CD4-positive, CD25-positive, alpha-beta regulatory T cell (primary cell): Measurements from ENCODE around the gene KRTAP20-3. TPM values are rescaled to one million over a fixed set of nuclear protein-coding genes. Genes with fewer than 3 reads are reported as not detected.

Experiments used
- ATAC-seq, 2 donors: fragments of 150-1000 bp; cut with Tn5 transposase; one replicate each; pipeline ENCODE4 v1.10.0; 2021; ENCODE audit warnings: low read depth in 2 of 2, moderate number of reproducible peaks in 2 of 2, moderate library complexity in 1 of 2
- DNase-seq, 3 donors: peaks; one replicate each; pipeline versions ENCODE4 v3.0.0 to v3.0.0-alpha.2; 2012 to 2022; ENCODE audit warnings: mixed read lengths in 1 of 3
- H3K27ac ChIP-seq: one replicate; pipeline ENCODE4 v1.7.0; 2013; ENCODE audit warnings: mild to moderate bottlenecking, low read length; ENCODE audit not compliant: insufficient read depth, poor library complexity, severe bottlenecking
- H3K27me3 ChIP-seq: one replicate; pipeline ENCODE4 v1.7.0; 2013; ENCODE audit warnings: low read length; ENCODE audit not compliant: control insufficient read depth, insufficient read depth
- H3K36me3 ChIP-seq: one replicate; pipeline ENCODE4 v1.7.0; 2013; ENCODE audit warnings: mild to moderate bottlenecking, low read length, moderate library complexity; ENCODE audit not compliant: control insufficient read depth, insufficient read depth
- H3K4me1 ChIP-seq: 2 replicates; pipeline ENCODE4 v1.7.0; 2013; ENCODE audit warnings: mild to moderate bottlenecking, low read length; ENCODE audit not compliant: insufficient read depth, control insufficient read depth, poor library complexity, severe bottlenecking
- H3K4me3 ChIP-seq: one replicate; pipeline ENCODE4 v1.7.0; 2013; ENCODE audit warnings: low read depth, mild to moderate bottlenecking, low read length, moderate library complexity
- H3K9me3 ChIP-seq, 2 experiments: 1 replicate in 1 of 2; 2 replicates in 1 of 2; pipeline ENCODE4 v1.7.0; 2013; ENCODE audit warnings: low read length in 2 of 2, mild to moderate bottlenecking in 1 of 2, moderate library complexity in 1 of 2; ENCODE audit not compliant: control insufficient read depth in 2 of 2
- H3K27ac Mint-ChIP-seq, 3 donors: one replicate each; pipeline ENCODE4 v1.8.0; 2020 to 2022; ENCODE audit warnings: mild to moderate bottlenecking in 3 of 3, mixed read lengths in 3 of 3, moderate library complexity in 2 of 3
- H3K27me3 Mint-ChIP-seq: one replicate; pipeline ENCODE4 v1.8.0; 2022; ENCODE audit warnings: mild to moderate bottlenecking, mixed read lengths
- H3K36me3 Mint-ChIP-seq: one replicate; pipeline ENCODE4 v1.8.0; 2020; ENCODE audit warnings: mixed read lengths
- H3K4me1 Mint-ChIP-seq, 4 donors: one replicate each; pipeline ENCODE4 v1.8.0; 2020 to 2022; ENCODE audit warnings: mixed read lengths in 4 of 4, mild to moderate bottlenecking in 1 of 4
- H3K4me3 Mint-ChIP-seq, 4 donors: one replicate each; pipeline ENCODE4 v1.8.0; 2020 to 2022; ENCODE audit warnings: mild to moderate bottlenecking in 4 of 4, mixed read lengths in 4 of 4, moderate library complexity in 3 of 4
- H3K9me3 Mint-ChIP-seq, 7 donors: one replicate each; pipeline ENCODE4 v1.8.0; 2020 to 2022; ENCODE audit warnings: mixed read lengths in 7 of 7, mild to moderate bottlenecking in 3 of 7, moderate library complexity in 2 of 7
- polyA plus RNA-seq, 4 donors: library from polyadenylated mRNA; unstranded; fragments of 300-500 nt; fragmentation: Illumina TruSeq; gene quantifications; one replicate each; pipeline ENCODE4 v1.2.3, GENCODE V29; 2021
- total RNA-seq: library from RNA; stranded (reverse); gene quantifications from one replicate; pipeline ENCODE4 v1.2.3, GENCODE V29; 2022

Gene KRTAP20-3
- total RNA-seq (not detected), polyA plus RNA-seq (not detected)

DNA sequence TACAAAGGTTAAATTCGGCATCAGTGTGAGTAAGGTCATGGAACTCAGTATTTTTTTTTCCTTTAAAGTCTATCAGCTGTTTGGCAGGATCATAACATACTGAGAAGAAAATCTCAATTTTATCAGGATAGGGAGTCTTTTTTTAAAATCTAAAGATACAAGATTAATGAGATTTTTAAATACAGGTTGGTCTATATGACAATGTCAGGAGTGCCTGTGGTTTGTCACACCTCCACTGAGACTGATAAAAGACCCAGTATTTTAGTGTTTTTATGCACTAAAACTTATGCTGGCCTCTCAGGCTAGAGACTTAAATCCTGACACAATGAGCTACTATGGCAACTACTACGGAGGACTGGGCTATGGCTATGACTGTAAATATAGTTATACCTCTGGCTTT lies at the start of gene KRTAP20-3:
KRTAP20-3 (plus strand) TSS at position 301 of the 400 bp plus-strand sequence.
- H3K4me1 Mint-ChIP-seq: no peaks in the 10 kb centered on the region
- Histone ChIP-seq H3K27me3 (no peaks in the 10 kb centered on the region), H3K36me3 (no peaks in the 10 kb centered on the region), H3K27ac (no peak within 1 kb of the TSS), H3K4me1 (no peaks in the 10 kb centered on the region), H3K4me3 (no peak within 1 kb of the TSS), H3K9me3 (no peaks in the 10 kb centered on the region)
- peaks cover 0 to 10% (median 3%) of the 10 kb centered on the region in 7 donors for H3K9me3 Mint-ChIP-seq
- no peaks in the 10 kb centered on the region for H3K36me3 Mint-ChIP-seq
- no peak for DNase-seq
- H3K4me3 Mint-ChIP-seq: no peak within 1 kb of the TSS
- no peak within 1 kb of the TSS for H3K27ac Mint-ChIP-seq
- H3K27me3 Mint-ChIP-seq: no peaks in the 10 kb centered on the region
- ATAC-seq: no peak

DNA sequence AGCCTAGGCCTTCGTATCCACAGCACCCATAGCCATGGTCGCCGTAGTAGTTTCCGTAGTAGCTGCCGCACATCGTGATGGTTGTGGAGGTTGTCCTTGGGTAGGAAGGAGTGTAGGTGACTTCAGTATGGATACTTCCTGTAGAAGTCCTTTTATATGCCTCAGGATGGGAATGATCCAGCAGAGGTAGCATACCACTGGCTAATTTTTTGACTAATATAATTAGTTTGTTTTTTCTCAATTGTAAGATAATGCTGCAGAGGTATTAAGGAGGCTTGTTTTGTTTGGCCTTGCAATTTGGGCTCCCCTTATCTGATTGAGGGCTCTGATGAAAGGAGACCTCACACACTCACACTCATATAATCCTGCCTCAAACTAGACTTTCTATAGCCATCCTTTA lies 43.9 kb upstream of the KRTAP20-3 start, which contains the start of gene KRTAP6-2:
KRTAP6-2 (minus strand) TSS at position 101 of the 400 bp plus-strand sequence; CDS start at position 73, 28 bp downstream.
- H3K36me3 Mint-ChIP-seq: no peaks in the 10 kb centered on the region

DNA sequence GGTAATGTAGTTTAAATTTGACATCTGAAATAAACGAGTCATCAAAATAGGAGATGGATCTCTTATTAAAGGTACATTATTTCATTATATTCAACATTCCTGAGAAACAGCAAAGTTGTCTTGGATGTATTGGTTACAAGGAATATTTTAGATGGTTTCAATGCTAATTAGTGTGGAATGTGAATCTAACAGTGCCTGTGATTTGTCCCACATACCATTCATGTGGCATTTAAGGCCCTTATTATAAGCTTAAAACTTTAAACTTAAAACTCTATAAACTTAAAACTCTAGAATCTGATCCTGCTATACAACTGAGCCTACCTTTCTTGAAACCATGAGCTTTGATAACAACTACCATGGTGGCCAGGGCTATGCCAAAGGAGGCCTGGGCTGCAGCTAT lies 41.9 kb upstream of the KRTAP20-3 start, which contains the start of gene KRTAP22-1:
KRTAP22-1 (plus strand) TSS at position 301 of the 400 bp plus-strand sequence.
- Mint-ChIP-seq H3K9me3 (peaks cover 0 to 10% (median 3%) of the 10 kb centered on the region in 7 donors), H3K36me3 (no peaks in the 10 kb centered on the region), H3K4me1 (no peaks in the 10 kb centered on the region), H3K27me3 (peaks cover 4% of the 10 kb centered on the region), H3K4me3 (no peak within 1 kb of the TSS), H3K27ac (no peak within 1 kb of the TSS)
- Histone ChIP-seq H3K4me3 (no peak within 1 kb of the TSS), H3K27me3 (no peaks in the 10 kb centered on the region), H3K36me3 (no peaks in the 10 kb centered on the region), H3K4me1 (no peaks in the 10 kb centered on the region), H3K9me3 (no peaks in the 10 kb centered on the region), H3K27ac (no peak within 1 kb of the TSS)
- no peak for DNase-seq
- no peak for ATAC-seq

More for the DNA sequence above, 43.9 kb upstream of the KRTAP20-3 start, which contains the start of gene KRTAP6-2:
- no peak for DNase-seq
- Mint-ChIP-seq H3K27me3 (no peaks in the 10 kb centered on the region), H3K27ac (no peak within 1 kb of the TSS), H3K4me1 (no peaks in the 10 kb centered on the region), H3K4me3 (no peak within 1 kb of the TSS), H3K9me3 (peaks cover 0 to 11% (median 3%) of the 10 kb centered on the region in 7 donors)
- no peak for ATAC-seq
- Histone ChIP-seq H3K36me3 (no peaks in the 10 kb centered on the region), H3K27me3 (no peaks in the 10 kb centered on the region), H3K9me3 (no peaks in the 10 kb centered on the region), H3K4me1 (no peaks in the 10 kb centered on the region), H3K4me3 (no peak within 1 kb of the TSS), H3K27ac (no peak within 1 kb of the TSS)

DNA sequence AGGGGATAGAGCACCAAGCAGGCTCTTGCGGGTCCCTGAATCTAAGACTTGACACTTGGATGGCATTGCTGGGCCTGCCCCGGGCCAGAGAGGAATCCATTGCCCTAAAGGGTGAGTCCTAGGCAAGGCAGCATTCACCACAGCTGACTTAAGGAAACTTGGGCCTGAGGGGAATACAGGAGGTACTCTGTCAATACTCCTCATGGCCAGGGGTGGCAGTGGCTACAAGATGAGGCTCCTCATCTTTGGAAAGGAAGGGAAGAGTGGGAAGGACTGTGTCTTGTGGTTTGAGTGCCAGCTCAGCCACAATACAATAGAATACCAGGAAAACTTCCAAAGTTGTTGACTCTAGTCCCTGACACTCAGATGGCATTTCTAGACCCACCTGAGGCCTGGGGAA lies 36.7 kb upstream of the KRTAP20-3 start:
- Mint-ChIP-seq H3K36me3 (no peaks in the 10 kb centered on the region), H3K4me3 (no peak overlapping the region), H3K27ac (no peak overlapping the region), H3K27me3 (peaks cover 4% of the 10 kb centered on the region), H3K4me1 (no peaks in the 10 kb centered on the region), H3K9me3 (peaks cover 0 to 13% (median 3%) of the 10 kb centered on the region in 7 donors)
- Histone ChIP-seq H3K4me1 (no peaks in the 10 kb centered on the region), H3K36me3 (no peaks in the 10 kb centered on the region), H3K27ac (no peak overlapping the region), H3K27me3 (no peaks in the 10 kb centered on the region), H3K9me3 (no peaks in the 10 kb centered on the region), H3K4me3 (no peak overlapping the region)
- no peak for DNase-seq
- no peak for ATAC-seq

DNA sequence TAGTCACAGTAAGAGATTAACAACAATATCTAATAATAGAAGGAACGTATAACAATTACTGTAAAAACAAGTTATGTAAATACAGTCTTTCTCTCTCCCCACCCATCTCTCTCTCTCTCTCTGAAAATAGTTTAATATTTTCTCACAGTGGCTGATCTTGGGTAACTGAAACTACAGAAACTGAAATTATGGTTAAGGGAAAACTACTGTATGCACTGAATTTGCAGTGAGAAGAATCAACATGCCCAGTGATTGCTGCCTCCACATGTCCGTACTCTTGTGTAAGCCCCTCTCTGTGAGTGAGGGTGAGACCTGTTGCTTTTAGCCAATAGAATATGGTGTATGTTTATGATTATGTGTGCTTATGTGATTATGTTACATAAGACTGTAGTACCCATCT lies 30.5 kb upstream of the KRTAP20-3 start:
- Mint-ChIP-seq H3K36me3 (no peaks in the 10 kb centered on the region), H3K4me3 (no peak overlapping the region), H3K27me3 (no peaks in the 10 kb centered on the region), H3K9me3 (peaks cover 0 to 7% (median 2%) of the 10 kb centered on the region in 7 donors), H3K4me1 (no peaks in the 10 kb centered on the region), H3K27ac (no peak overlapping the region)
- Histone ChIP-seq H3K9me3 (no peaks in the 10 kb centered on the region), H3K4me1 (no peaks in the 10 kb centered on the region), H3K27ac (no peak overlapping the region), H3K4me3 (no peak overlapping the region), H3K27me3 (no peaks in the 10 kb centered on the region), H3K36me3 (no peaks in the 10 kb centered on the region)
- ATAC-seq: no peak
- no peak for DNase-seq

DNA sequence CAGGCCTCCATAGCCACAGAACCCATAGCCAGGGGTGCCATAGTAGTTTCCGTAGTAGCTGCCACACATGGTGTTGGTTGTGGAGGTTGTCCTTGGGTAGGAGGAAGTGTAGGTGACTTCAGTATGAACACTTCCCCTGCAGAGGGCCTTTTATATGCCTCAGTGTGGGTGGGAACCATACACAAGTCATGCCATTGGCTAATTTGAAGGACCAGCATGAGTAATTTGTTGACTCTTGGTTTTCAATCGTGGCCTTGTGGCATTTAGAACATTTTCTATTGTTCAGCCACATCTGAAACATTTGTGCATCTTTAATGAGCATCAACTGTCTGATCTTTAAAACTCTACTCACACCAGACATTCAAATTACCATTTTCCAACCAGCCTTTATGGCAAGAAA lies 28.8 kb upstream of the KRTAP20-3 start, which contains the start of gene KRTAP6-1:
KRTAP6-1 (minus strand) TSS at position 95 of the 400 bp plus-strand sequence; CDS start at position 69, 26 bp downstream.
- H3K9me3 ChIP-seq: no peaks in the 10 kb centered on the region
- ATAC-seq: no peak
- Mint-ChIP-seq H3K27ac (no peak within 1 kb of the TSS), H3K36me3 (no peaks in the 10 kb centered on the region), H3K9me3 (peaks cover 0 to 7% (median 1%) of the 10 kb centered on the region in 7 donors), H3K4me3 (no peak within 1 kb of the TSS), H3K27me3 (no peaks in the 10 kb centered on the region), H3K4me1 (no peaks in the 10 kb centered on the region)
- no peaks in the 10 kb centered on the region for H3K4me1 ChIP-seq
- no peak for DNase-seq
- H3K27me3 ChIP-seq: no peaks in the 10 kb centered on the region
- no peaks in the 10 kb centered on the region for H3K36me3 ChIP-seq
- H3K4me3 ChIP-seq: no peak within 1 kb of the TSS
- H3K27ac ChIP-seq: no peak within 1 kb of the TSS

DNA sequence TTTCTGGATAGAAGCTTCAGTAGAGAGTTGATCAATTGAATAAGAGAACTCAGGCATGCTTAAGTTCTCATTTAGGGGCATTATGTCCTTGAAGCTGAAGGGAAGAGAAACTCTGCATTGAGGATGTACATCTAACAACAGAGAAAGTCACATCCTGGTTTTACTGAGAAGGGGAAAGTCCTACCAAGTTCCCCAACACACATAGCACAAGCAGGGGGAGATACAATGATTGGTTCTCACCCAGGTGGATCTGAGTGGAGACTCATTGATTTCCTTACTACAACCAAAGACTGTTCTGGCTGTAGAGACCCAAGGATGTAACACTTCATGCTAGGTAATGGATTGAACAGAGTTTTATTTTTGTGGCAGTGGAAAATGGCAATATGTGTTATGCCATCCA lies 27.5 kb upstream of the KRTAP20-3 start:
- ATAC-seq (no peak), DNase-seq (no peak)
- H3K4me3 Mint-ChIP-seq: peak overlapping the region in 1 of 4 donors; percentile 33
- peaks cover 0 to 7% (median 0%) of the 10 kb centered on the region in 7 donors for H3K9me3 Mint-ChIP-seq
- H3K27me3 Mint-ChIP-seq: no peaks in the 10 kb centered on the region
- Histone ChIP-seq H3K27ac (no peak overlapping the region), H3K27me3 (no peaks in the 10 kb centered on the region), H3K9me3 (no peaks in the 10 kb centered on the region), H3K36me3 (no peaks in the 10 kb centered on the region), H3K4me3 (no peak overlapping the region), H3K4me1 (no peaks in the 10 kb centered on the region)
- no peaks in the 10 kb centered on the region for H3K36me3 Mint-ChIP-seq
- no peaks in the 10 kb centered on the region for H3K4me1 Mint-ChIP-seq
- no peak overlapping the region for H3K27ac Mint-ChIP-seq

DNA sequence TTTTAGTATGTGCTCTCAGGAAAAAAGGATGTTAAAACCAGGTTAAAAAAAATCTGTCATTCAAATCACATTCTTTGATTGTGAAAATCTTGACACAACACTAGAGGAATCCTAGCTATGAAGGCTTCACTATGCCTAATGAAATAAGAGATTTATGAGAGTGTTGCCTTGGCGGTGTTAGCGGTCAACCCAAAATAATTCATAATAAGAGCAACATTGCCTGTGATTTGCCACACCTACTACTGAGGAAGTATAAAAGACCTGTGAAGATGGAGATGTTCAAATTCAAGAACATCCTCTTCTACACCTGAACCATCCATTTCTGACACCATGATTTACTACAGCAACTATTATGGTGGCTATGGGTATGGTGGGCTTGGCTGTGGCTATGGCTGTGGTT lies 26.5 kb upstream of the KRTAP20-3 start, which contains the start of gene KRTAP20-1:
KRTAP20-1 (plus strand) TSS at position 301 of the 400 bp plus-strand sequence; CDS start at position 331, 30 bp downstream.
- Histone ChIP-seq H3K36me3 (no peaks in the 10 kb centered on the region), H3K27me3 (no peaks in the 10 kb centered on the region), H3K9me3 (no peaks in the 10 kb centered on the region), H3K4me3 (no peak within 1 kb of the TSS), H3K27ac (no peak within 1 kb of the TSS), H3K4me1 (no peaks in the 10 kb centered on the region)
- Mint-ChIP-seq H3K9me3 (peaks cover 0 to 5% (median 0%) of the 10 kb centered on the region in 7 donors), H3K4me3 (no peak within 1 kb of the TSS), H3K4me1 (no peaks in the 10 kb centered on the region), H3K36me3 (no peaks in the 10 kb centered on the region), H3K27me3 (no peaks in the 10 kb centered on the region), H3K27ac (no peak within 1 kb of the TSS)
- DNase-seq (no peak), ATAC-seq (no peak)
